Measurements from ENCODE around the gene PON2.

GRCh38 chr7:95441042-95441823 lies 6.4 kb upstream of the PON2 start:
- TF ChIP-seq, protein P1, sequence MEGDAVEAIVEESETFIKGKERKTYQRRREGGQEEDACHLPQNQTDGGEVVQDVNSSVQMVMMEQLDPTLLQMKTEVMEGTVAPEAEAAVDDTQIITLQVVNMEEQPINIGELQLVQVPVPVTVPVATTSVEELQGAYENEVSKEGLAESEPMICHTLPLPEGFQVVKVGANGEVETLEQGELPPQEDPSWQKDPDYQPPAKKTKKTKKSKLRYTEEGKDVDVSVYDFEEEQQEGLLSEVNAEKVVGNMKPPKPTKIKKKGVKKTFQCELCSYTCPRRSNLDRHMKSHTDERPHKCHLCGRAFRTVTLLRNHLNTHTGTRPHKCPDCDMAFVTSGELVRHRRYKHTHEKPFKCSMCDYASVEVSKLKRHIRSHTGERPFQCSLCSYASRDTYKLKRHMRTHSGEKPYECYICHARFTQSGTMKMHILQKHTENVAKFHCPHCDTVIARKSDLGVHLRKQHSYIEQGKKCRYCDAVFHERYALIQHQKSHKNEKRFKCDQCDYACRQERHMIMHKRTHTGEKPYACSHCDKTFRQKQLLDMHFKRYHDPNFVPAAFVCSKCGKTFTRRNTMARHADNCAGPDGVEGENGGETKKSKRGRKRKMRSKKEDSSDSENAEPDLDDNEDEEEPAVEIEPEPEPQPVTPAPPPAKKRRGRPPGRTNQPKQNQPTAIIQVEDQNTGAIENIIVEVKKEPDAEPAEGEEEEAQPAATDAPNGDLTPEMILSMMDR (conservative IDR thresholded peaks at IDR 0.05) = no peak
- TF ChIP-seq EZH2 (IDR thresholded peaks at IDR 0.05; ENCODE audit: low read depth) = no peak
